CD14-positive monocyte (primary cell): Measurements from ENCODE around the gene CEBPG. TPM values are rescaled to one million over a fixed set of nuclear protein-coding genes. Genes with fewer than 3 reads are reported as not detected.

Experiments used
- DNase-seq, 3 donors: peaks; one replicate each; pipeline ENCODE4 v3.0.0-alpha.2; 2011 to 2022
- H2AFZ ChIP-seq: 2 replicates; pipeline ENCODE4 v1.6.0; 2012; ENCODE audit warnings: mild to moderate bottlenecking, low read depth, low read length, inconsistent platforms; ENCODE audit not compliant: insufficient read depth, poor library complexity, severe bottlenecking
- H3K27ac ChIP-seq, 2 donors: 1 replicate in 1 of 2; 2 replicates in 1 of 2; pipeline ENCODE4 v1.5.1; 2012 to 2013; ENCODE audit warnings: low read length in 2 of 2, control low read depth in 1 of 2, inconsistent platforms in 1 of 2, low read depth in 1 of 2, mild to moderate bottlenecking in 1 of 2
- H3K27me3 ChIP-seq, 2 donors: one replicate each; pipeline versions ENCODE4 v1.6.0 to v1.6.1; 2011 to 2013; ENCODE audit warnings: low read length in 2 of 2; ENCODE audit not compliant: control insufficient read depth in 2 of 2, insufficient read depth in 2 of 2
- H3K36me3 ChIP-seq, 2 donors: replicated peaks in 1 of 2; 1 replicate in 1 of 2; 2 replicates in 1 of 2; pipeline versions ENCODE4 v1.5.1 to v1.6.1; 2012 to 2013; ENCODE audit warnings: low read length in 2 of 2, control low read depth in 1 of 2, inconsistent platforms in 1 of 2, mild to moderate bottlenecking in 1 of 2; ENCODE audit not compliant: insufficient read depth in 2 of 2, control insufficient read depth in 1 of 2
- H3K4me1 ChIP-seq, 2 donors: 1 replicate in 1 of 2; 2 replicates in 1 of 2; pipeline versions ENCODE4 v1.5.1 to v1.6.1; 2012 to 2013; ENCODE audit warnings: low read length in 2 of 2, control low read depth in 1 of 2, inconsistent platforms in 1 of 2, mild to moderate bottlenecking in 1 of 2, moderate library complexity in 1 of 2; ENCODE audit not compliant: insufficient read depth in 2 of 2, control insufficient read depth in 1 of 2
- H3K4me2 ChIP-seq: replicated peaks from 2 replicates; pipeline ENCODE3; 2012; ENCODE audit warnings: low read length, moderate library complexity, mild to moderate bottlenecking; ENCODE audit not compliant: poor library complexity, severe bottlenecking; ENCODE audit errors: extremely low read depth
- H3K4me3 ChIP-seq, 3 experiments: fragments of 200-600 bp in 1 of 3; sonication (generic) in 1 of 3; replicated peaks in 1 of 3; 1 replicate in 2 of 3; 2 replicates in 1 of 3; pipeline ENCODE4 v1.5.1; 2011 to 2013; ENCODE audit warnings: low read length in 3 of 3, mild to moderate bottlenecking in 3 of 3, control low read depth in 2 of 3, low read depth in 2 of 3, inconsistent platforms in 1 of 3, moderate library complexity in 1 of 3
- H3K79me2 ChIP-seq: 2 replicates; pipeline ENCODE4 v1.6.0; 2012; ENCODE audit warnings: mild to moderate bottlenecking, control low read depth, inconsistent platforms, low read length, moderate library complexity; ENCODE audit not compliant: insufficient read depth
- H3K9ac ChIP-seq: 2 replicates; pipeline ENCODE4 v1.6.0; 2017; ENCODE audit warnings: low read length, mild to moderate bottlenecking; ENCODE audit not compliant: insufficient read depth, poor library complexity, severe bottlenecking
- H3K9me3 ChIP-seq, 2 donors: replicated peaks in 1 of 2; 1 replicate in 1 of 2; 2 replicates in 1 of 2; pipeline versions ENCODE4 v1.5.1 to v1.6.1; 2012 to 2013; ENCODE audit warnings: low read length in 2 of 2, control low read depth in 1 of 2; ENCODE audit not compliant: control insufficient read depth in 1 of 2, insufficient read depth in 1 of 2
- H4K20me1 ChIP-seq: 2 replicates; pipeline ENCODE4 v1.6.0; 2012; ENCODE audit warnings: mild to moderate bottlenecking, low read length, control low read depth, moderate library complexity; ENCODE audit not compliant: insufficient read depth
- H3K27ac Mint-ChIP-seq, 7 donors: one replicate each; pipeline ENCODE4 v1.8.0; 2020; ENCODE audit warnings: mild to moderate bottlenecking in 7 of 7, mixed read lengths in 7 of 7, moderate library complexity in 6 of 7, inconsistent platforms in 2 of 7
- H3K27me3 Mint-ChIP-seq, 3 donors: one replicate each; pipeline ENCODE4 v1.8.0; 2021 to 2022; ENCODE audit warnings: low read depth in 3 of 3, mild to moderate bottlenecking in 3 of 3, mixed read lengths in 3 of 3, moderate library complexity in 3 of 3, inconsistent platforms in 1 of 3
- H3K36me3 Mint-ChIP-seq, 2 donors: one replicate each; pipeline ENCODE4 v1.8.0; 2020; ENCODE audit warnings: mixed read lengths in 2 of 2, inconsistent platforms in 1 of 2, mild to moderate bottlenecking in 1 of 2
- H3K4me1 Mint-ChIP-seq: one replicate; pipeline ENCODE4 v1.8.0; 2020; ENCODE audit warnings: mild to moderate bottlenecking, mixed read lengths
- H3K4me3 Mint-ChIP-seq, 2 donors: one replicate each; pipeline ENCODE4 v1.8.0; 2020; ENCODE audit warnings: mild to moderate bottlenecking in 2 of 2, mixed read lengths in 2 of 2, moderate library complexity in 1 of 2
- H3K9me3 Mint-ChIP-seq, 7 donors: one replicate each; pipeline ENCODE4 v1.8.0; 2020 to 2022; ENCODE audit warnings: mixed read lengths in 7 of 7, mild to moderate bottlenecking in 6 of 7, moderate library complexity in 6 of 7, inconsistent platforms in 2 of 7
- WGBS: methylation state at CpG from one replicate; pipeline ENCODE4 v1.1.5; 2013; ENCODE audit warnings: missing lambda C conversion rate; ENCODE audit not compliant: insufficient coverage; 5-methylcytosine and 5-hydroxymethylcytosine counted together
- intact Hi-C, 2 donors: fragments of 100-400 bp; cut with micrococcal nuclease; formaldehyde crosslinking; loops; one replicate each; pipeline versions ENCODE4 v1.15.0 to v1.15.1; 2023
- polyA plus RNA-seq, 3 donors: library from polyadenylated mRNA; depleted of rRNA in 1 of 3; unstranded in 2 of 3; stranded (reverse) in 1 of 3; fragments of 300-500 nt in 2 of 3; fragments of >200 nt in 1 of 3; fragmentation: Illumina TruSeq in 2 of 3; gene quantifications; 1 replicate in 2 of 3; 2 replicates in 1 of 3; pipeline ENCODE4 v1.2.3, GENCODE V29; 2012 to 2021
- TF ChIP-seq, protein P1 (sequence below): fragments of 200-600 bp; IDR thresholded peaks from one replicate; pipeline ENCODE4 v1.8.0; 2022; ENCODE audit warnings: antibody characterized with exemption, mild to moderate bottlenecking

The CEBPG gene
- polyA plus RNA-seq, 3 donors = 16.8 to 18.3 (median 17.8) TPM

DNA sequence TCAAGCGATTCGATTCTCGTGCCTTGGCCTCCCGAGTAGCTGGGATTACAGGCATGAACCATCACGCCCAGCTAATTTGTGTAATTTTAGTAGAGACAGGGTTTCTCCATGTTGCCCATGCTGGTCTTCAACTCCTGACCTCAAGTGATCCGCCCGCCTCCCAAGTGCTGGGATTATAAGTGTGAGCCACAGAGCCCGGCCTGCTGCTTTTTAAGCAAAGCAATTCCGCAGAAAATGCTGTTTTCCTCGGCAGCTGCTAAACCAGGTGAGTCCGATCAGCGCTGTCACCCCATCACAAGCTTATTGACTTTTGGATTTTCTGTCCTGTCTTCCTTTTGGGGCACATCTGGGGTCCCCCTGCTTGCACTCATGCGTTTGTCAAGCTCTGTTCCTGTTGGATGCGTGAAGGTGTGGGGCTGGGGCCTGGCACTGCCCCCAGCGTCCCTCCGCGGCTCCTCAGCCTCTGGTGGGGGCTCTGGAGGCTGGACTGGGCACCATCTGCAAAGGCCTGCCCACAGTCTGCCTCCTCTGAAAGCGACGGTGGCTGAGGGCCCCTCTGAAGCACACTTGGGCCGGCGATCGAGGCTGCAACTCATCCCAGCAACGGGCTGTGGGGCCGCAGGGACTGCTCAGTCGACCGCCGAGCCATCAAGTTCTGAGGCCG, 25.7 kb downstream of the CEBPG start:
- no peak for DNase-seq
- H3K4me1 ChIP-seq = peaks cover 43 to 46% of the 10 kb centered on the region in 2 donors
- TF ChIP-seq, protein P1, sequence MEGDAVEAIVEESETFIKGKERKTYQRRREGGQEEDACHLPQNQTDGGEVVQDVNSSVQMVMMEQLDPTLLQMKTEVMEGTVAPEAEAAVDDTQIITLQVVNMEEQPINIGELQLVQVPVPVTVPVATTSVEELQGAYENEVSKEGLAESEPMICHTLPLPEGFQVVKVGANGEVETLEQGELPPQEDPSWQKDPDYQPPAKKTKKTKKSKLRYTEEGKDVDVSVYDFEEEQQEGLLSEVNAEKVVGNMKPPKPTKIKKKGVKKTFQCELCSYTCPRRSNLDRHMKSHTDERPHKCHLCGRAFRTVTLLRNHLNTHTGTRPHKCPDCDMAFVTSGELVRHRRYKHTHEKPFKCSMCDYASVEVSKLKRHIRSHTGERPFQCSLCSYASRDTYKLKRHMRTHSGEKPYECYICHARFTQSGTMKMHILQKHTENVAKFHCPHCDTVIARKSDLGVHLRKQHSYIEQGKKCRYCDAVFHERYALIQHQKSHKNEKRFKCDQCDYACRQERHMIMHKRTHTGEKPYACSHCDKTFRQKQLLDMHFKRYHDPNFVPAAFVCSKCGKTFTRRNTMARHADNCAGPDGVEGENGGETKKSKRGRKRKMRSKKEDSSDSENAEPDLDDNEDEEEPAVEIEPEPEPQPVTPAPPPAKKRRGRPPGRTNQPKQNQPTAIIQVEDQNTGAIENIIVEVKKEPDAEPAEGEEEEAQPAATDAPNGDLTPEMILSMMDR = no peak
- 96% methylated on average over 25 of the region's 28 CpGs for WGBS
- H3K9me3 ChIP-seq = no peaks in the 10 kb centered on the region
- H2AFZ ChIP-seq = no peak overlapping the region
- peaks cover 0 to 6% (median 0%) of the 10 kb centered on the region in 3 donors for H3K27me3 Mint-ChIP-seq
- no peaks in the 10 kb centered on the region for H3K9me3 Mint-ChIP-seq
- H3K79me2 ChIP-seq = peaks cover 5% of the 10 kb centered on the region
- no peaks in the 10 kb centered on the region for H3K36me3 ChIP-seq
- H3K4me1 Mint-ChIP-seq = peaks cover 44% of the 10 kb centered on the region
- H3K27me3 ChIP-seq = no peaks in the 10 kb centered on the region
- no peak overlapping the region for H3K9ac ChIP-seq
- no peak overlapping the region for H3K27ac ChIP-seq
- no peak overlapping the region for H3K4me3 Mint-ChIP-seq
- no peak overlapping the region for H3K27ac Mint-ChIP-seq
- no peak overlapping the region for H3K4me3 ChIP-seq
- H3K36me3 Mint-ChIP-seq = peaks cover 4 to 5% of the 10 kb centered on the region in 2 donors
- no peak overlapping the region for H3K4me2 ChIP-seq
- intact Hi-C loops = no loop called here
- no peaks in the 10 kb centered on the region for H4K20me1 ChIP-seq

DNA sequence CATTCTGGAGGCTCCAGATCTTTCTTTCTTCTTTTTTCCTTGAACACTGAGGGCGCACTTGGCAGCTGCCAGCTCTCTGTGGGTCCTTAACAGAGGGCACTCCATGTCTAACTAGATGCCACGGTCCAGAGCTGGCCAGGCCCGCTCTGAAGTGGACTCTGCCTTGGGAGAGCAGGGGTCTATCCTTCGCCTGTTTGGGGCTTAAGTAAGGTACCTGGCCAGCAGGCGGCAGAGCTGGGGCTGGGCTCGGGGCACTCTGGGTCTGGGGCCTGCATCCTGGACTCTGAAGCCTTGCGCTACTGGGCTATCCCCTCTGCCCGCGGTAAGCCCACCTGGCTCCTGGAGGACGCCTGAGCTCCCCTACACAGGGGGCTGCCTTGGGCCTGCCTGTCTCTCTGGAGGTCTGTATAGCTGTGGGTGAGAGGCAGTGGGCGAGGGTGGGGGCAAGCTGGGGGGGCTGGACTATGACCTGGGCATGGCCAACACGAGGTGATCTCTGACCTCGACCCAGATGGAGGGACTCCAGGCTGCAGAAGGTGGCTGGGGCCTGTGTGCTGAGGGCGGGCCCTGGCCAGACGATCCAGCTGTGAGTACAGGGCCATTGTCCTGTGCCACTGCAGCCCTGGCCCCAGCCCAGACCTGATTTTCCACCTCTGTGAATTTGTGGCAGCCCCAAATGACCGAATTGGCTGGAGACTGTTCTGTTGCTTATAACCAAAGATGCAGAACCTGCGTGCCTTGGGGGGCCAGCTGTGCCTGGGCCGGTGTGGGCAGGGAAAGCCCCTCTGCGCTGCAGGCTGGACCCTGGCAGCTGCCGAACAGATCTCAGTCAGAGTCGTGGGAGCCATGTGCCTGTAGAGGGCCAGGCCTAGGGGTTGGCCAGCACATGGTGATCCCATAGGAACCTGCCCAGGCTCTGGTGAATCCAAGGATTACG, 26.5 kb downstream of the CEBPG start:
- no peak overlapping the region for H2AFZ ChIP-seq
- H3K27me3 ChIP-seq = no peaks in the 10 kb centered on the region
- H3K27ac ChIP-seq = no peak overlapping the region
- peaks cover 43 to 46% of the 10 kb centered on the region in 2 donors for H3K4me1 ChIP-seq
- no peak for DNase-seq
- Mint-ChIP-seq H3K9me3 (no peaks in the 10 kb centered on the region), H3K36me3 (peaks cover 4 to 5% of the 10 kb centered on the region in 2 donors), H3K27me3 (peaks cover 0 to 7% (median 0%) of the 10 kb centered on the region in 3 donors), H3K4me3 (no peak overlapping the region), H3K27ac (no peak overlapping the region), H3K4me1 (peaks cover 44% of the 10 kb centered on the region)
- no peak overlapping the region for H3K4me2 ChIP-seq
- no peaks in the 10 kb centered on the region for H3K9me3 ChIP-seq
- no peak overlapping the region for H3K9ac ChIP-seq
- H3K4me3 ChIP-seq = no peak overlapping the region
- no peaks in the 10 kb centered on the region for H3K79me2 ChIP-seq
- 94% methylated on average over 17 of the region's 22 CpGs for WGBS
- no peaks in the 10 kb centered on the region for H3K36me3 ChIP-seq
- intact Hi-C loops = loop anchor here (10.0 kb wide), 2 partner anchors 95 to 255 kb away; partner anchors contain the start of gene CEBPA (in 2 of the 2)
- TF ChIP-seq, protein P1 = no peak
- H4K20me1 ChIP-seq = no peaks in the 10 kb centered on the region
